Ovary (tissue), 3 donors: Measurements from ENCODE around the gene ZC3HAV1.

ENCODE experiments used
- EP300 ChIP-seq: sonication (generic); formaldehyde crosslinking; IDR thresholded peaks from one replicate; pipeline ENCODE4 v1.6.1; 2017; ENCODE audit warnings: antibody characterized with exemption
- POLR2A ChIP-seq: fragments of 450-650 bp; IDR thresholded peaks from one replicate; pipeline ENCODE4 v1.6.1; 2017; ENCODE audit warnings: antibody characterized with exemption, mild to moderate bottlenecking, moderate library complexity
- TF ChIP-seq, protein P1 (sequence below), 3 donors: fragments of 450-650 bp in 2 of 3; fragments of 200-600 bp in 1 of 3; IDR thresholded peaks; one replicate each; pipeline versions ENCODE4 v1.5.1 to v1.8.0; 2016 to 2022; ENCODE audit warnings: antibody characterized with exemption in 3 of 3, mild to moderate bottlenecking in 1 of 3
- donor health status: DM: no; HTN: no; CAD: no.

DNA sequence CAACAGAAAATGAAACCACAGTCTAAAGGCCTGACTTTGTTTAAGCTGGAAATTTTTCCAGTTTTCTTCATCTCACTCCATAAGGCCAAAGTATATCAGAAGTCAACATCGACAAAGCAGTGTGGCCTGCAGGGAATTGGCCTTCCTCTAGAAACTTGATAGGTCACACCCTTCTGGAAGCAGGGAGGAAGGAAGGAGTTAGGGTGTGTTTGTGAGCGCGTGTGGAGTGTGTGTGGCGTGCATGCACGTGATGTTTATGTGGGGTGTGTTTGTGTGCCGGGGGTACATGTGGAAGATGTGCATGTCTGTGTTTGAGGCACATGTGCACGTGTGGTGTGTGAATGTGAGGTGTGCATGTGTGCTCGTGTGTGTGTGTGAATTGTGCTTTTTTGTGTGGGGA, 28.6 kb downstream of the ZC3HAV1 start:
- TF ChIP-seq, protein P1, sequence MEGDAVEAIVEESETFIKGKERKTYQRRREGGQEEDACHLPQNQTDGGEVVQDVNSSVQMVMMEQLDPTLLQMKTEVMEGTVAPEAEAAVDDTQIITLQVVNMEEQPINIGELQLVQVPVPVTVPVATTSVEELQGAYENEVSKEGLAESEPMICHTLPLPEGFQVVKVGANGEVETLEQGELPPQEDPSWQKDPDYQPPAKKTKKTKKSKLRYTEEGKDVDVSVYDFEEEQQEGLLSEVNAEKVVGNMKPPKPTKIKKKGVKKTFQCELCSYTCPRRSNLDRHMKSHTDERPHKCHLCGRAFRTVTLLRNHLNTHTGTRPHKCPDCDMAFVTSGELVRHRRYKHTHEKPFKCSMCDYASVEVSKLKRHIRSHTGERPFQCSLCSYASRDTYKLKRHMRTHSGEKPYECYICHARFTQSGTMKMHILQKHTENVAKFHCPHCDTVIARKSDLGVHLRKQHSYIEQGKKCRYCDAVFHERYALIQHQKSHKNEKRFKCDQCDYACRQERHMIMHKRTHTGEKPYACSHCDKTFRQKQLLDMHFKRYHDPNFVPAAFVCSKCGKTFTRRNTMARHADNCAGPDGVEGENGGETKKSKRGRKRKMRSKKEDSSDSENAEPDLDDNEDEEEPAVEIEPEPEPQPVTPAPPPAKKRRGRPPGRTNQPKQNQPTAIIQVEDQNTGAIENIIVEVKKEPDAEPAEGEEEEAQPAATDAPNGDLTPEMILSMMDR (IDR thresholded peaks at IDR 0.05) = no peak
- TF ChIP-seq POLR2A (no peak), EP300 (no peak)
